Stimulated activated CD8-positive, alpha-beta memory T cell treated with anti-CD3 and anti-CD28 coated beads, Interleukin-15, amount 100 ng/mL, for 4 hours (primary cell): ENCODE measurements around the gene DMC1.

ENCODE experiments used
- DNase-seq, 2 donors: peaks; one replicate each; pipeline ENCODE4 v3.0.0-alpha.2; 2020; ENCODE audit warnings: low read depth in 2 of 2

Gene DMC1

DNA sequence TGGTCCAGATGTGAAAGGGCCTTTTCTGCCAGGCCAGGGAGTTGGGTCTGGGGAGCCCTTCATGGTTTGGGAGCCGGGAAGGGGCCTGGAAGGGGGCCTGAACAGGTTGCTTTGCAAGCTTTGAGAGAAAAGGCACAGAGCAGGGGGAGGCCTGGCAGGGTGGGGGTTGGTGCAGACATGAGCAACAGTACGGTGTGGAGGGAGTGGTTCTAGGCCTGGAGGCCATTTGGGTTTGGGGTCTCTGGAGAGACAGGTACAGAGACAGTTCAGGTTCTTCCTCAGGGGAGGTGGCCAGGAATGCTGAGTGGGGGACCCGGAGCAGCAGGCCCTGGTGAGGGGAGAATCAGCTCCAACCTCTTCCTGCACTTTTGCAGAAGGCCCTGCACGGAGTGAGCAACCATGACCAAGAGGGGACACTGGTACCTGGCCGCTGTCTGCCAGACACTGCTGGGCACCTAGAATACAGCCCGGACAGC, 100.6 kb downstream of the DMC1 start:
- DNase-seq: no peak
